Stimulated activated naive CD8-positive, alpha-beta T cell treated with anti-CD3 and anti-CD28 coated beads, Interleukin-15, Interleukin-2, amounts not matched to agents 100 ng/mL and 50 ng/mL, for 24 hours (primary cell): ENCODE results near the gene PTPRF.
"Not testable (repeated sequence)": the region's sequence is repeated elsewhere in the genome, so short reads cannot be mapped to it uniquely, and the experiment has no call there.

Source experiments
- H3K27ac Mint-ChIP-seq: one replicate; pipeline ENCODE4 v1.8.0; 2021; ENCODE audit warnings: mild to moderate bottlenecking, mixed read lengths
- H3K27me3 Mint-ChIP-seq: one replicate; pipeline ENCODE4 v1.8.0; 2021; ENCODE audit warnings: mixed read lengths
- H3K36me3 Mint-ChIP-seq: one replicate; pipeline ENCODE4 v1.8.0; 2021; ENCODE audit warnings: low read depth, mixed read lengths
- H3K4me1 Mint-ChIP-seq: one replicate; pipeline ENCODE4 v1.8.0; 2021; ENCODE audit warnings: low read depth, mixed read lengths
- H3K4me3 Mint-ChIP-seq: one replicate; pipeline ENCODE4 v1.8.0; 2021; ENCODE audit warnings: mild to moderate bottlenecking, mixed read lengths
- H3K9me3 Mint-ChIP-seq: one replicate; pipeline ENCODE4 v1.8.0; 2021; ENCODE audit warnings: mixed read lengths

The PTPRF gene

DNA sequence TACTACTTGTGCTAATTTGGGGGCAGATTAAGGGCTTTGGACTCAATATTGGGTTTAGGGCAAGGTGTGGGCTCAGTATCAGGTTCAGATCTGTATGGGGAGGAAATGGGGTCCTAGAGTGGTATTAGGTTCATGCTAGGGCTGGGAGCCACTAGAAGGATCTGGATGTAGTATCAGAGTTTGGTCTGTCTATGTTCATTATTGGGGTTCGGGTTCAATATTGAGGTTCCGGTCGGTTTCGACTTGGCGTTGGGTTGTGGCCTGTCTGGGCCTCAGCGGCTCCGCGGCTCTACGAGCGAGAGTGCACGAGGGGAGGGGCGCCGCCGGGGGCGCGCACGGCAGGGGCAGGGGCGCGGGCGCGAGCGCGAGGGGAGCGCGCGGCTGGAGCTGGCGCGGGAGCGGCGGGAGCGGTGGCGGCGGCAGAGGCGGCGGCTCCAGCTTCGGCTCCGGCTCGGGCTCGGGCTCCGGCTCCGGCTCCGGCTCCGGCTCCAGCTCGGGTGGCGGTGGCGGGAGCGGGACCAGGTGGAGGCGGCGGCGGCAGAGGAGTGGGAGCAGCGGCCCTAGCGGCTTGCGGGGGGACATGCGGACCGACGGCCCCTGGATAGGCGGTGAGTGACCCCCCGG, at the start of gene PTPRF:
TSS of gene PTPRF (plus strand) at position 401 of the 624 bp plus-strand sequence. CDS start 14,193 bp downstream, outside the sequence.
- H3K4me3 Mint-ChIP-seq, result peak within 1 kb of the TSS; percentile 81
- peaks cover 47% of the 10 kb centered on the region for H3K27me3 Mint-ChIP-seq
- no peaks in the 10 kb centered on the region for H3K9me3 Mint-ChIP-seq
- no peaks in the 10 kb centered on the region for H3K36me3 Mint-ChIP-seq
- peak within 1 kb of the TSS; percentile 81 for H3K27ac Mint-ChIP-seq
- peaks cover 20% of the 10 kb centered on the region for H3K4me1 Mint-ChIP-seq

DNA sequence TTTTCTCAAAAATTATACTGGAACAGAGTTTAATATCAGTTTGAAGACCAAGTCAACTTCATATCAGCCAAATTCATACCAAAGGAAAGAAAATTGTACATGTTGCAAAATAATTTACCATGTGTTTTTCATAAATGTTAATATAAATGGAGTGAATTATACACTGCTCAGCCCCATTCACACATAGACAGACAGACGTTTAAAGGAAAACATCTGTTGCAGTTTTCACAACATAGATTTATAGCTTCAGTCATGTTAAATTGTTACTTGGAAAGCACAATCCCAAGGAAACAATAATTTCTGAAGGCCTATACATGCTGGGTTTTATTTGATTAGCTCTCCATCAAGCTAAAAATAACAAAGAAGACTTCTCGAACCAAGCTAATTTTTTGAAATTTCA, 49.2 kb upstream of the PTPRF start:
- Mint-ChIP-seq H3K27ac (no peak overlapping the region), H3K9me3 (no peaks in the 10 kb centered on the region), H3K4me3 (no peak overlapping the region), H3K4me1 (peaks cover 4% of the 10 kb centered on the region), H3K36me3 (no peaks in the 10 kb centered on the region), H3K27me3 (peaks cover 8% of the 10 kb centered on the region)

DNA sequence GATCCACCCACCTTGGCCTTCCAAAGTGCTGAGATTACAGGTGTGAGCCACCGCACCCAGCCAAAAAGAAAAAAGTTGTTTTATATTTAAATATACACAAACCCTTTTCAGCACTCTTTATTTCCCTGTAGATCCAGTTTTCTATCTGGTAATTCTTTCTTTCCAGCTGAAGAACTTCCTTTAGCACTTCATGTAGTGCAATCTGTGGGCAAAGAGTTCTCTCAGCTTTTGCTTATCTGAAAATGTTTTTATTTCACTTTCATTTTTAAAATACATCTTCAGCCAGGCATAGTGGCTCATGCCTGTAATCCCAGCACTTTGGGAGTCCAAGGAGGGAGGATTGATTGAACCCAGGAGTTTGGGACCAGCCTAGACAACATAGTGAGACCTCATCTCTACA, 48.5 kb upstream of the PTPRF start:
- Mint-ChIP-seq H3K4me1 (peaks cover 4% of the 10 kb centered on the region), H3K27ac (no peak overlapping the region), H3K27me3 (peaks cover 4% of the 10 kb centered on the region), H3K4me3 (no peak overlapping the region), H3K9me3 (peaks cover 3% of the 10 kb centered on the region), H3K36me3 (no peaks in the 10 kb centered on the region)

DNA sequence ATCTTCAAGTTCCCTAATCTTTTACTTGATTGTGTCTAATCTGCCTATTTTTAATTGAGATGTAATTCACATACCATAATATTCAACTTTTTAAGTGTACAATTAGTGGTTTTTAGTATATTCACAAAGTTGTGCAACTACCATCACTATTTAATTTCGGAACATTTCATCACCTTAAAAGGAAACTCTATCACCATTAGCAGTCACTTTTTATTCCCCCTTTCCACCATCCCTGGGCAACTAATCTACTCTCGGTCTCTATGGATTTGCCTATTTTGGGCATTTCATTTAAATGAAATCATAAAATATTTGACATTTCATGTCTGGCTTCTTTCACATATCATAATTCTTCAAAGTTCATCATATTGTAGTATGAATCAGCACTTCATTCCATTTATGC, 46.3 kb upstream of the PTPRF start:
- H3K27ac Mint-ChIP-seq, result no peak overlapping the region
- H3K9me3 Mint-ChIP-seq, result peaks cover 19% of the 10 kb centered on the region
- H3K36me3 Mint-ChIP-seq, result peaks cover 4% of the 10 kb centered on the region
- H3K27me3 Mint-ChIP-seq, result no peaks in the 10 kb centered on the region
- H3K4me1 Mint-ChIP-seq, result peaks cover 4% of the 10 kb centered on the region
- no peak overlapping the region for H3K4me3 Mint-ChIP-seq

DNA sequence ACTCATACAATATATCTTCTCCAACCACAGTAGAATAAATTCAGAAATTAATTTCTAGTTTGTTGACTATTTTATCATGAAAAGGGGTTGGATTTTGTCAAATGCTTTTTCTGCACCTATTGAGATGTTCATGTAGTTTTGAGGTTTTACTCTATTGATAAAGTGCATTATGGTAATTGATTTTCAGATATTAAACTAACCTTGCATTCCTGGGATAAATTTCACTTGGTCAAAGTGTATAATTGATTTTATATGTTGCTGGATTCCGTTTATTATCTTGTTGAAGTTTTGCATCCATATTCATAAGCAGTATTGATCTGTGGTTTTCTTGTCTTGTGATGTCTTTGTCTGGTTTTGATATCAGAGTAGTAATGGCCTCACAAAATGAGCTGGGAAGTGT, 42.5 kb upstream of the PTPRF start:
- Mint-ChIP-seq H3K4me3 (no peak overlapping the region), H3K27ac (no peak overlapping the region), H3K27me3 (peaks cover 9% of the 10 kb centered on the region), H3K4me1 (no peaks in the 10 kb centered on the region), H3K36me3 (peaks cover 10% of the 10 kb centered on the region), H3K9me3 (peaks cover 41% of the 10 kb centered on the region)

DNA sequence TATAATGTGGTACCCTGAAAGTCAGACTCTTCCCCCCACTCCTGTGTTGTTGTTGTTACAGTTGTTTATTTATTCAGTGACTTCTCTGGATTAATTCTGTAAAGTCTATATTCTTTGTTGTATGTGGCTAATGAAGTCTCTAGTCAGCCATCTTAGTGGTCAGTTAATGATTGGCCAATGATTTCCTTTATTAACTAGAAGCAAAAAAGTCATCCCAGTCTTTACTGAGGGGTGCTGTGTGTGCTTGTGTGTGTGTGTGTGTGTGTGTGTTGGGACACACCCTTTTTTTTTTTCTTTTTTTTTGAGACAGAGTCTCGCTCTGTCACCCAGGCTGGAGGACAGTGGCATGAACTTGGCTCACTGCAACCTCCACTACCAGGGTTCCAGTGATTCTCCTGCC, 39.6 kb upstream of the PTPRF start:
- peaks cover 41% of the 10 kb centered on the region for H3K9me3 Mint-ChIP-seq
- peaks cover 22% of the 10 kb centered on the region for H3K27me3 Mint-ChIP-seq
- no peak overlapping the region for H3K4me3 Mint-ChIP-seq
- H3K4me1 Mint-ChIP-seq, result no peaks in the 10 kb centered on the region
- peaks cover 10% of the 10 kb centered on the region for H3K36me3 Mint-ChIP-seq
- H3K27ac Mint-ChIP-seq, result no peak overlapping the region

DNA sequence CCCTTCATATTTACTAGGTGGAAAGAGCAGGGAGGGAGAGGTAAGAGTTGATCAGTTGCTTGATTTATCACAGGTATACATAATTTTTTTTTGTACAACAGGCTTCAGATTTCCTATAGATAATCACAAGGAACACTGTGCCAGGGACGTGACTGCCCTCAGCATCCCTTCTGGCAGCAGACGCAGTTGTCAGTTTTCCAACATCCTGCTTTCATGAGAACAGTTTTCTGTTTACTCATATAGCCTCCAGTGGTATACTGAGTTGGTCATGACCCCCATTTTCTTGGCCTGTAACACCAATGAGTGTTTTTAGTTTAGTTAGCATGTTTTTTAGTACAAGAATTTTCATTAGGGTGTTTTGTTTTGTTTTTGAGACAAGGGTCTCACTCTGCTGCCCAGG, 37.9 kb upstream of the PTPRF start:
- no peaks in the 10 kb centered on the region for H3K4me1 Mint-ChIP-seq
- H3K27ac Mint-ChIP-seq, result no peak overlapping the region
- peaks cover 35% of the 10 kb centered on the region for H3K9me3 Mint-ChIP-seq
- H3K27me3 Mint-ChIP-seq, result peaks cover 22% of the 10 kb centered on the region
- H3K4me3 Mint-ChIP-seq, result no peak overlapping the region
- H3K36me3 Mint-ChIP-seq, result peaks cover 7% of the 10 kb centered on the region

DNA sequence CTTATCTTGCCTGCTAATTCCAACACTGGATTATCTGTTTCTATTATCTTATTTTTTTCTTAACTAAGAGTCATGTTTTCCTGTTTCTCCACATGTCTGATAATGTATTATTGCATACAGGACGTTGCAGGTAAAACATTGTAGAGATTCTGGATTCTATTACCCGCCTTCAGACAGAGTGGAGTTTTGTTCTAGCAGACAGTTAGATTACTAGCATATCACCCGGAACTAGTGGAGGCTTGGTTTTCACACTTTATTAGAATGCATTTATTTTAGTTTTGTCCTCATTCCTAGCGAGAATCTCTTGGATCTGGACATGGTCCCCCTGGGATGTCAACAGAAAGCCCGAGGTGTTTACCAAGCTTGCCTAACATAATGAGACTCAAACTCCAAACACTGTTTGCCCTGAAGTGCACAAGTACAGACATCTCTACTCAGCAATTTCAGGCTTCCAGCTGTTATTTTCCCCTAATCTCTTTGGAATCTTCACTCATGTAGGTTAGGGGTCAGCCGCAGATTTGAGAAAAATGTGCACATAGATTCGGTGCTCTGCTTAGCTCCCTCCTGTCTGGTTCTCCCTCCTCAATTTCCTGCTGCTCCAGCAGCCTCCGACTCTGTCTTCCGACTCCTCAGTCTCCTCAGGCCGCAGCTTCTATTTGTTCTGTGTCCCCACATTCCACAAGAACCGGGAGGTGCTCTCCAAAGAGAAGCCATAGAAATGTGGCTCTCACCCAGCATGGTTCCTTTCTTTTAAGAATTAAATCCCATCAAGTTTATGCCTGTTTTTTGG, 36.8 kb upstream of the PTPRF start:
- Mint-ChIP-seq H3K27ac (no peak overlapping the region), H3K9me3 (peaks cover 28% of the 10 kb centered on the region), H3K27me3 (peaks cover 22% of the 10 kb centered on the region), H3K36me3 (peaks cover 6% of the 10 kb centered on the region), H3K4me3 (no peak overlapping the region), H3K4me1 (no peaks in the 10 kb centered on the region)

DNA sequence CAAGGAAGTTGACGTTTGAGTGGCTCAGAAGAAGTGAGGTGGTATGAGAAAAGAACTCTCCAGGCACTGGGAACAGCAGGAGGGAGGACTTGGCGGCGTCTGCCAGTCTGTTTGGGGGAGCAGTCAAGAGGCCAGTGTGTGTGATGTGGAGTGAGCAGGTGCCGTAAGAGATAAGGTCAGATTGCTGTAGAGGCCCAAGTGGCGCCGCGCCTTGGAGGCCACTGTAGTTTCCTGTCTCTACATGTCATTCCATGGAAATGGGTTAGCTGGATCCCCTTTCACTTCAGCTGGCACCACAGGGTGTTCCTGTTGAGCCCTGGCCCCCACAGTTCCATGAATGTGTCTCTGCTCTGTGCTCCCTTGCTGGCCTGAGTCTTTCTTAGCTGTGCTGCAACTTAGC, 35.5 kb upstream of the PTPRF start:
- Mint-ChIP-seq H3K4me3 (no peak overlapping the region), H3K9me3 (peaks cover 16% of the 10 kb centered on the region), H3K27me3 (peaks cover 17% of the 10 kb centered on the region), H3K36me3 (peaks cover under 1% of the 10 kb centered on the region), H3K4me1 (no peaks in the 10 kb centered on the region), H3K27ac (no peak overlapping the region)

DNA sequence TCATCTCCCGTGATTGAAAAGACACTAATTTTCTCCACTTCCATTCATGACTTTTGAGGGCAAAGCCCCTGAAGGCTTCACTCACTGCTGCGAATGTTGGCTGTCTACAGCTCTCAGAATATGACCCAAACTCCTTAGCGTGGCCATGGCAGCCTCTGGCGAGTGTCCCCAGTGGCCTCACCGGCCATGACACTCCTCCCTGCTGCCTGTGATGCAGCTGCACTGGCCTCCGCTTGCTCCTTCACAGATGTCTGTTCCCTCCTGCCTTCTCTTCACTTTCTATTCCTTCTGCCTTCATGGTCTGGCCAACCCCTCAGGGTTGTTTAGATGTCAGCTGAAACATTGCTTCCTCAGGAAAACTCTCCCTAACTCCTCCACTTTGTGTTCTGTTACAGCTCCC, 30.8 kb upstream of the PTPRF start:
- H3K27ac Mint-ChIP-seq, result no peak overlapping the region
- H3K4me1 Mint-ChIP-seq, result no peaks in the 10 kb centered on the region
- no peak overlapping the region for H3K4me3 Mint-ChIP-seq
- H3K27me3 Mint-ChIP-seq, result peaks cover 7% of the 10 kb centered on the region
- no peaks in the 10 kb centered on the region for H3K9me3 Mint-ChIP-seq
- no peaks in the 10 kb centered on the region for H3K36me3 Mint-ChIP-seq

DNA sequence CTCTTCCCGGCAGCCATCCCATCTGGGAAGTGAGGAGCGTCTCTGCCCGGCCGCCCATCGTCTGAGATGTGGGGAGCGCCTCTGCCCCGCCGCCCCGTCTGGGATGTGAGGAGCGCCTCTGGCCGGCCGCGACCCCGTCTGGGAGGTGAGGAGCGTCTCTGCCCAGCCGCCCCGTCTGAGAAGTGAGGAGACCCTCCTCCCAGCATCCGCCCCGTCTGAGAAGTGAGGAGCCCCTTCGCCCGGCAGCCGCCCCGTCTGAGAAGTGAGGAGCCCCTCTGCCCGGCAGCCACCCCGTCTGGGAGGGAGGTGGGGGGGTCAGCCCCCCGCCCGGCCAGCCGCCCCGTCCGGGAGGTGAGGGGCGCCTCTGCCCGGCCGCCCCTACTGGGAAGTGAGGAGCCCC, 28.9 kb upstream of the PTPRF start:
- H3K36me3 Mint-ChIP-seq, H3K4me1 Mint-ChIP-seq, H3K4me3 Mint-ChIP-seq, H3K27me3 Mint-ChIP-seq, H3K27ac Mint-ChIP-seq, H3K9me3 Mint-ChIP-seq: not testable (repeated sequence)

DNA sequence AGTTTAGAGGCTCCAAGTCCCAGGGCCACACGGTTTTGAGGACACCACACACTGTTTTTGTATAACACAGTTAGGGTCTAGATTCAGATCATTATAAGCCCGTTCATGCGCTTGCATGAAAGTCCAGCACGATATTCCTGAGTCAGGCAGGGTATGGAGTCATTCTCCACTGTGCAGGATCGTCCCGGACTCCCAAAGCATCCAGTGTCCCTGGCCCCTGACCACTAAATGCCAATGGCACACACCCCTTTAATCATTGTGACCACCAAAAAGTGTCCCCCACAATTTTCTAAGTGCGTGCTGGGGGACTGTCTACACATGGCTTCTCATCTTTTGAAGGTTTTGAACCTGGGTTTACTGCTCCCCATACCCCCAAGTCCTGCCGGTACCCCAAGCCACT, 27.1 kb upstream of the PTPRF start:
- no peak overlapping the region for H3K27ac Mint-ChIP-seq

DNA sequence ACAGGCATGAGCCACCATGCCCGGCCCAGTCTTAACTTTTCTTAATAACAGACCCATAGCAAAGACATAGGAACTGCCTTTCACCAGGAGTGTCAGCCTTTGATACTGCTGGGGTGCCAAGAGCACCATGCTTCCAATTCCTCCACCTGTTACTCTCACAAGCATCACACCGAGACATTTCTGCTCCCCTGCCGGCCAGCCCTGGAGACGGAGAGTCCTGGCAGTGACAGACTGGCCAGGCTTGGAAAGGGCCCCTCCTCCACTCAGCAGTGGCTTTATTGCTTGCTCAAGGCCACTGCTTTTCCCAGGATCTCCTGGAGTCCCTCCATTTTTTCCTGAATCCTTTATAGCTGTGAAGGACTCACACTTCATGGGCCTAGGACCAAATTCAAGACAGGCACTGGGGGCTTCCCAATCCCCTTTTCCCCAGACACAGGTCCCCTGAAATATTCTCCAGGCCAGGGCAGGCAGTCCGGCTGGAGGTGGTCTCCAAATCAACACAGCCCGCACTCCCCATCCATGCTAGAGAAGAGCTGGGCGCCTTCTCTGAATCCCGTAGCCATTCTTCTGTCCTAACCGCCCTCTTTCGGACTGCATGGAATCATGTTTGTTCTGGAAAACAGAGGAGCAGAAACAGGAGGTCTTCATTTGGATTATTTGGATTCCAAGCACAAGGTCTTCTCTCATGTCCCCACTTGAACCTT, 25.5 kb upstream of the PTPRF start:
- Mint-ChIP-seq H3K4me3 (no peak overlapping the region), H3K27ac (no peak overlapping the region), H3K36me3 (no peaks in the 10 kb centered on the region), H3K27me3 (no peaks in the 10 kb centered on the region), H3K4me1 (peaks cover 2% of the 10 kb centered on the region), H3K9me3 (no peaks in the 10 kb centered on the region)

More for the DNA sequence above, 27.1 kb upstream of the PTPRF start:
- H3K36me3 Mint-ChIP-seq, result no peaks in the 10 kb centered on the region
- no peaks in the 10 kb centered on the region for H3K27me3 Mint-ChIP-seq
- H3K4me3 Mint-ChIP-seq, result no peak overlapping the region
- H3K4me1 Mint-ChIP-seq, result no peaks in the 10 kb centered on the region
- no peaks in the 10 kb centered on the region for H3K9me3 Mint-ChIP-seq

DNA sequence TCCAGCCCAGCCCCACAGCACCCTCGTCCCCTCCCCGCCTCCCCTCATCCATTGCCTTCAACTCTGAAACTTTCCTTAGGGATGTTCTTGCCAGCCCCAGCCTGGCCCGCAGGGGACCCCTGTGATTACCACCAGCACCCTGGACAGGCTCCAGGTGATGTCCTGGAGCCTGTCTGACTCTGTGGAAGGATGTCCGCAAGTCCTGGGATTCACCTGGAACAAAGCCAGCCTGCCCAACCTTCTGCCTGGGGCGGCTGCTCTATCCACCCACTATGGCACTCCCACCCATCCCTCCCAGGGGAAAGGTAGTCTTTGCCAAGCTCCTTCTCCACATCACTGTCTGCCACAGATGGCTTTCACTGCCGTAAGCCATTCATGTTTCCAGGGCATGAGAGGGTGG, 24.4 kb upstream of the PTPRF start:
- Mint-ChIP-seq H3K4me3 (no peak overlapping the region), H3K27me3 (peaks cover under 1% of the 10 kb centered on the region), H3K27ac (no peak overlapping the region), H3K4me1 (peaks cover 2% of the 10 kb centered on the region), H3K36me3 (no peaks in the 10 kb centered on the region), H3K9me3 (peaks cover 1% of the 10 kb centered on the region)
